ENCODE measurements around the gene PPP4R2. TPM values are rescaled to one million over a fixed set of nuclear protein-coding genes. Genes with fewer than 3 reads are reported as not detected.

The PPP4R2 gene
- total and polyA plus RNA-seq, 2 of the 4 experiments (the other 2 are of a cell fraction) = 13.5 to 31.4 TPM

GRCh38 chr3:73074781-73075180, 78.2 kb downstream of the PPP4R2 start:
- WGBS, 2 experiments (ENCODE audit: extremely low coverage in 2 of 2, insufficient read length in 1 of 2) = 85% methylated on average over 5 of the region's 8 CpGs; no CpG with 5 or more reads in 1 of the 2 experiments
- no peak overlapping the region for H4K91ac ChIP-seq (ENCODE audit: insufficient read depth, low read depth, low read length)
- no peak for DNase-seq
- no peaks in the 10 kb centered on the region for H3K9me3 ChIP-seq (ENCODE audit: control insufficient read depth, insufficient read depth, low read length)
- no peak overlapping the region for H3K4me2 ChIP-seq (ENCODE audit: low read depth, low read length)
- H3K4me1 ChIP-seq (ENCODE audit: control insufficient read depth, insufficient read depth, low read length) = peaks cover 18% of the 10 kb centered on the region
- peaks cover 0 to 6% of the 10 kb centered on the region in 2 experiments; a peak in 1 of 4 replicates for H3K79me1 ChIP-seq (ENCODE audit: low read depth in 1 of 2, low read length in 2 of 2)
- H3K56ac ChIP-seq (ENCODE audit: extremely low read depth, insufficient read depth, low read length) = no peak overlapping the region
- no peak overlapping the region for H2BK120ac ChIP-seq (ENCODE audit: low read depth, low read length)
- no peak overlapping the region for H2BK15ac ChIP-seq (ENCODE audit: low read depth, low read length)
- no peak overlapping the region for H4K8ac ChIP-seq (ENCODE audit: low read depth in 2 of 2, low read length in 2 of 2)
- peaks cover 10% of the 10 kb centered on the region for H4K20me1 ChIP-seq (ENCODE audit: insufficient read depth, low read length)
- H2AK9ac ChIP-seq (replicated peaks; ENCODE audit: low read depth, low read length, poor library complexity) = no peak overlapping the region
- TF ChIP-seq NFE2L2 (IDR thresholded peaks at IDR 0.05; ENCODE audit: low read depth, low read length) (no peak), CEBPB (IDR thresholded peaks at IDR 0.05; ENCODE audit: low read depth, low read length) (no peak), RAD21 (IDR thresholded peaks at IDR 0.05; ENCODE audit: low read length) (no peak), BHLHE40 (IDR thresholded peaks at IDR 0.05; ENCODE audit: low read depth, low read length) (no peak)
- no peak overlapping the region for H3K9ac ChIP-seq (ENCODE audit: low read depth, low read length)
- H3K27ac ChIP-seq (ENCODE audit: insufficient read depth, low read length) = no peak overlapping the region
- ChIA-PET POLR2A (ENCODE audit: unreplicated experiment) (no interaction called here), CTCF (no interaction called here)
- BruUV-seq (replicated peaks) = no TSS peak
- H3K14ac ChIP-seq (replicated peaks; ENCODE audit: low read depth, low read length) = no peak overlapping the region
- H3K23ac ChIP-seq (ENCODE audit: low read depth, low read length) = no peak overlapping the region
- H2BK20ac ChIP-seq (ENCODE audit: low read depth, low read length) = no peak overlapping the region
- H2AFZ ChIP-seq (replicated peaks; ENCODE audit: low read length, poor library complexity) = no peak overlapping the region
- in situ Hi-C loops (cut with MboI; ENCODE audit: low sequenced_read_pairs) (loop anchor here (5.0 to 25.0 kb wide), 4 partner anchors 227 to 1350 kb away; partner anchors contain the start of genes EIF4E3, RYBP and SHQ1), dilution Hi-C loops (cut with HindIII; ENCODE audit: low sequenced_read_pairs, unreplicated experiment) (no loop called here), intact Hi-C loops (cut with micrococcal nuclease) (loop anchor here (5.0 kb wide), 3 partner anchors 77 to 1362 kb away; partner anchors contain the start of genes PPP4R2 and SHQ1)
- H3K9me1 ChIP-seq (ENCODE audit: insufficient read depth, low read length) = peaks cover 8% of the 10 kb centered on the region
- H3K27me3 ChIP-seq (ENCODE audit: control insufficient read depth, insufficient read depth, low read length) = no peaks in the 10 kb centered on the region
- H2AK5ac ChIP-seq (ENCODE audit: low read depth, low read length) = no peak overlapping the region
- H3K4me3 ChIP-seq (ENCODE audit: insufficient read depth, low read depth, low read length) = no peak overlapping the region
- no peak overlapping the region; the same call in 1 of the 2 replicates for H4K5ac ChIP-seq (ENCODE audit: low read depth, low read length)
- ATAC-seq (ENCODE audit: low read depth) = no peak
- no peak overlapping the region for H3K18ac ChIP-seq (ENCODE audit: low read depth, low read length)
- no peak overlapping the region for H2BK5ac ChIP-seq (ENCODE audit: low read depth, low read length, poor library complexity, severe bottlenecking)
- H3K36me3 ChIP-seq (ENCODE audit: control insufficient read depth, insufficient read depth, low read length) = no peaks in the 10 kb centered on the region
- no peak overlapping the region for H3K4ac ChIP-seq (ENCODE audit: low read depth, low read length)
